SU-DHL-6 (cell line): ENCODE measurements around the gene TMEM238L.

Experiments
- EZH2phosphoT487 ChIP-seq: fragments of 200-600 bp; sonication (generic), shearing (Covaris generic); conservative IDR thresholded peaks from 2 replicates; pipeline ENCODE4 v1.6.1; 2018; ENCODE audit warnings: mild to moderate bottlenecking, antibody characterized with exemption, low read length, moderate library complexity, mixed read lengths
- TF ChIP-seq, protein P1 (sequence below): fragments of 200-600 bp; sonication (generic); IDR thresholded peaks from one replicate; pipeline ENCODE4 v1.5.1; 2017; ENCODE audit warnings: antibody characterized with exemption, mild to moderate bottlenecking, low read length, moderate library complexity; ENCODE audit not compliant: insufficient read depth, poor library complexity, severe bottlenecking

DNA sequence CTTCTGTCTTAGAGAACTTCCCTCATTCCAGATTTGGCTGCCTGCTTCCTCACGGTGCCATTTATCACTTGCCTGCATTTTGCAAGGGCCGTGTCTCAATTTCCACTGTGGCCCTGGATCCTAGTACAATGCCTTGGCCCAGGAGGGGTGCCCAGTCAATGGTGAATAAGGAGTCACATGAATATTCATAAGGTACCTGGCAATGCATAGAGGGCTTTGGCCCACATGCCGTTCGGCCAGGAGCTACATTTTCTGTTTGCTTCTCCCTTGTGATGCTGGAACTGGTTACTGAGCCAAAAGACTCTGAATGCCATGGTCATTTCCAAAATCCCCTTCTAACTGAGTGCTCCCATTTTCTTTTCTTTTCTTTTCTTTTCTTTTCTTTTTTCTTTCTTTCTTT lies 38.8 kb upstream of the TMEM238L start:
- TF ChIP-seq, protein P1, sequence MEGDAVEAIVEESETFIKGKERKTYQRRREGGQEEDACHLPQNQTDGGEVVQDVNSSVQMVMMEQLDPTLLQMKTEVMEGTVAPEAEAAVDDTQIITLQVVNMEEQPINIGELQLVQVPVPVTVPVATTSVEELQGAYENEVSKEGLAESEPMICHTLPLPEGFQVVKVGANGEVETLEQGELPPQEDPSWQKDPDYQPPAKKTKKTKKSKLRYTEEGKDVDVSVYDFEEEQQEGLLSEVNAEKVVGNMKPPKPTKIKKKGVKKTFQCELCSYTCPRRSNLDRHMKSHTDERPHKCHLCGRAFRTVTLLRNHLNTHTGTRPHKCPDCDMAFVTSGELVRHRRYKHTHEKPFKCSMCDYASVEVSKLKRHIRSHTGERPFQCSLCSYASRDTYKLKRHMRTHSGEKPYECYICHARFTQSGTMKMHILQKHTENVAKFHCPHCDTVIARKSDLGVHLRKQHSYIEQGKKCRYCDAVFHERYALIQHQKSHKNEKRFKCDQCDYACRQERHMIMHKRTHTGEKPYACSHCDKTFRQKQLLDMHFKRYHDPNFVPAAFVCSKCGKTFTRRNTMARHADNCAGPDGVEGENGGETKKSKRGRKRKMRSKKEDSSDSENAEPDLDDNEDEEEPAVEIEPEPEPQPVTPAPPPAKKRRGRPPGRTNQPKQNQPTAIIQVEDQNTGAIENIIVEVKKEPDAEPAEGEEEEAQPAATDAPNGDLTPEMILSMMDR = no peak
- no peak for TF ChIP-seq EZH2phosphoT487
